A549 (cell line): ENCODE results near the gene PTPN1. TPM values are rescaled to one million over a fixed set of nuclear protein-coding genes. Genes with fewer than 3 reads are reported as not detected.
A peak's percentile ranks its signal among the peaks of the same experiment; 100 is the strongest.

Experiments
- ATAC-seq, 2 experiments: fragments of 200-7000 bp in 1 of 2; fragments of >200 bp in 1 of 2; cut with Nextera tagmentation in 1 of 2; cut with Tn5 transposase in 1 of 2; 3 replicates each; pipeline versions ENCODE4 v1.8.0 to v1.9.1; 2018 to 2020; ENCODE audit warnings: mild to moderate bottlenecking in 1 of 2, moderate library complexity in 1 of 2
- CTCF ChIA-PET: fragments of 300-600 bp; sonication (Branson Sonifier 250); formaldehyde crosslinking; extraction: SDS; loops from one replicate; lab custom pipeline; 2021; ENCODE audit warnings: antibody characterized with exemption, inconsistent platforms; lab: Yijun Ruan, JAX
- POLR2A ChIA-PET: fragments of 350-600 bp; formaldehyde crosslinking; extraction: SDS; loops from one replicate; lab custom pipeline; 2021; ENCODE audit warnings: antibody characterized with exemption, inconsistent platforms; lab: Yijun Ruan, JAX
- DNase-seq, 2 experiments: peaks; one replicate each; pipeline versions ENCODE4 v3.0.0 to v3.0.0-alpha.2; 2011 to 2016; ENCODE audit warnings: low read depth in 1 of 2, low spot score in 1 of 2
- FAIRE-seq: peaks from 2 replicates; lab custom pipeline; 2011; peaks lifted over from hg19 to GRCh38; lab: Jason Lieb, UNC
- H3K27ac ChIP-seq, 2 experiments: fragments of >200 bp; sonication (Bioruptor Twin); formaldehyde crosslinking; 3 replicates each; pipeline ENCODE4 v1.5.1; 2016 to 2017
- H3K4me1 ChIP-seq: fragments of >200 bp; sonication (Bioruptor Twin); formaldehyde crosslinking; 3 replicates; pipeline ENCODE4 v1.6.1; 2016
- H3K4me2 ChIP-seq: fragments of >200 bp; sonication (Bioruptor Twin); formaldehyde crosslinking; 3 replicates; pipeline ENCODE4 v1.6.1; 2016
- H3K4me3 ChIP-seq: fragments of >200 bp; sonication (Bioruptor Twin); formaldehyde crosslinking; 3 replicates; pipeline ENCODE4 v1.5.1; 2016
- H3K9me3 ChIP-seq: fragments of >200 bp; sonication (Bioruptor Twin); formaldehyde crosslinking; 3 replicates; pipeline ENCODE4 v1.6.1; 2016
- BHLHE40 ChIP-seq: IDR thresholded peaks from 2 replicates; pipeline ENCODE4 v1.6.1; 2012; ENCODE audit warnings: low read depth, low read length, inconsistent platforms
- CBX8 ChIP-seq: fragments of 200-600 bp; sonication (generic); IDR thresholded peaks from 2 replicates; pipeline ENCODE4 v1.6.1; 2016
- CEBPB ChIP-seq, 2 experiments: fragments of >200 bp in 1 of 2; sonication (Bioruptor Twin) in 1 of 2; formaldehyde crosslinking in 1 of 2; IDR thresholded peaks; 2 replicates each; pipeline ENCODE4 v1.6.1; 2012 to 2016
- CHD4 ChIP-seq: fragments of 200-600 bp; sonication (generic); IDR thresholded peaks from 2 replicates; pipeline ENCODE4 v1.6.1; 2016; ENCODE audit warnings: antibody characterized with exemption, mild to moderate bottlenecking, borderline replicate concordance
- EHF ChIP-seq: fragments of 250-450 bp; sonication (Bioruptor Pico); IDR thresholded peaks from 2 replicates; pipeline ENCODE4 v1.5.0; 2020; ENCODE audit warnings: mild to moderate bottlenecking
- EHMT2 ChIP-seq: fragments of 200-600 bp; sonication (generic); IDR thresholded peaks from 2 replicates; pipeline ENCODE4 v1.6.1; 2016; ENCODE audit warnings: antibody characterized with exemption, low read depth, mild to moderate bottlenecking, moderate library complexity
- EP300 ChIP-seq, 2 experiments: fragments of >200 bp; sonication (Bioruptor Twin); formaldehyde crosslinking; IDR thresholded peaks; 2 replicates in 1 of 2; 3 replicates in 1 of 2; pipeline ENCODE4 v1.6.1; 2016 to 2017
- ESRRA ChIP-seq: fragments of 150-350 bp; IDR thresholded peaks from 2 replicates; pipeline ENCODE4 v1.6.1; 2014; ENCODE audit warnings: mild to moderate bottlenecking, low read length, borderline replicate concordance
- FOSL2 ChIP-seq, 2 experiments: fragments of 450-650 bp in 1 of 2; fragments of >200 bp in 1 of 2; sonication (Bioruptor Twin) in 1 of 2; formaldehyde crosslinking; IDR thresholded peaks; 2 replicates each; pipeline versions ENCODE4 v1.5.0 to v1.6.1; 2016 to 2020; ENCODE audit warnings: mild to moderate bottlenecking in 1 of 2, moderate library complexity in 1 of 2
- FOXS1 ChIP-seq: fragments of 250-450 bp; sonication (Bioruptor Pico); IDR thresholded peaks from 2 replicates; pipeline ENCODE4 v1.5.0; 2020; ENCODE audit warnings: mild to moderate bottlenecking, moderate library complexity
- GATA3 ChIP-seq: IDR thresholded peaks from 2 replicates; pipeline ENCODE4 v1.6.1; 2012; ENCODE audit warnings: borderline replicate concordance
- HEYL ChIP-seq: fragments of 250-450 bp; sonication (Bioruptor Pico); IDR thresholded peaks from 2 replicates; pipeline ENCODE4 v1.8.0; 2021; ENCODE audit warnings: mild to moderate bottlenecking, moderate library complexity
- HOXB5 ChIP-seq: fragments of 250-450 bp; sonication (Bioruptor Pico); IDR thresholded peaks from 2 replicates; pipeline ENCODE4 v1.5.0; 2020; ENCODE audit warnings: mild to moderate bottlenecking, moderate library complexity
- JUN ChIP-seq, 2 experiments: fragments of >200 bp; sonication (Bioruptor Twin); formaldehyde crosslinking; IDR thresholded peaks; 2 replicates in 1 of 2; 3 replicates in 1 of 2; pipeline ENCODE4 v1.6.1; 2016 to 2017
- JUNB ChIP-seq: fragments of >200 bp; sonication (Bioruptor Twin); formaldehyde crosslinking; IDR thresholded peaks from 2 replicates; pipeline ENCODE4 v1.6.1; 2016
- KDM1A ChIP-seq: fragments of 200-600 bp; sonication (generic); IDR thresholded peaks from 2 replicates; pipeline ENCODE4 v1.6.1; 2016; ENCODE audit warnings: low read depth, mild to moderate bottlenecking
- MYC ChIP-seq: IDR thresholded peaks from 2 replicates; pipeline ENCODE4 v1.6.1; 2012; ENCODE audit warnings: mild to moderate bottlenecking, inconsistent platforms, low read length, improper control_type of control experiment, borderline replicate concordance
- NPAS2 ChIP-seq: fragments of 250-450 bp; sonication (Bioruptor Pico); IDR thresholded peaks from 2 replicates; pipeline ENCODE4 v1.8.0; 2022; ENCODE audit warnings: mild to moderate bottlenecking, moderate library complexity, borderline replicate concordance
- NR3C1 ChIP-seq: fragments of >200 bp; sonication (Bioruptor Twin); formaldehyde crosslinking; IDR thresholded peaks from 3 replicates; pipeline ENCODE4 v1.6.1; 2017
- PBX3 ChIP-seq: IDR thresholded peaks from 2 replicates; pipeline ENCODE4 v1.6.1; 2012
- RAD21 ChIP-seq, 2 experiments: fragments of >200 bp in 1 of 2; sonication (Bioruptor Twin) in 1 of 2; formaldehyde crosslinking in 1 of 2; IDR thresholded peaks in 1 of 2; conservative IDR thresholded peaks in 1 of 2; 2 replicates in 1 of 2; 3 replicates in 1 of 2; pipeline ENCODE4 v1.6.1; 2012 to 2018; ENCODE audit warnings: inconsistent platforms in 1 of 2
- SMC3 ChIP-seq: fragments of >200 bp; sonication (Bioruptor Twin); formaldehyde crosslinking; IDR thresholded peaks from 3 replicates; pipeline ENCODE4 v1.6.1; 2018; ENCODE audit warnings: inconsistent platforms
- ZSCAN20 ChIP-seq: fragments of 250-450 bp; sonication (Bioruptor Pico); IDR thresholded peaks from 2 replicates; pipeline ENCODE4 v1.8.0; 2022; ENCODE audit warnings: mild to moderate bottlenecking, moderate library complexity
- WGBS: methylation state at CpG from one replicate; pipeline ENCODE4 v1.1.6; 2017; ENCODE audit errors: missing lambda C conversion rate; 5-methylcytosine and 5-hydroxymethylcytosine counted together
- polyA plus RNA-seq, 4 experiments: library from polyadenylated mRNA; depleted of rRNA in 3 of 4; stranded (reverse); fragments of >200 nt; fragmentation: RNase III in 1 of 4; extraction: RNeasy Plus Mini Kit Qiagen cat#74134 plus additional on column Dnase treatment in 1 of 4; gene quantifications; 2 replicates in 3 of 4; 3 replicates in 1 of 4; pipeline ENCODE4 v1.2.3, GENCODE V29; 2011 to 2017
- TF ChIP-seq, protein P1 (sequence below): fragments of 450-650 bp; IDR thresholded peaks from 2 replicates; pipeline ENCODE4 v1.6.1; 2014; ENCODE audit warnings: antibody characterized with exemption
- TF ChIP-seq, protein P2 (sequence below): fragments of 250-450 bp; sonication (Bioruptor Pico); IDR thresholded peaks from 2 replicates; pipeline ENCODE4 v1.5.0; 2020; ENCODE audit warnings: low read depth, mild to moderate bottlenecking, moderate library complexity
- TF ChIP-seq, protein P3 (sequence below): fragments of >200 bp; sonication (Bioruptor Twin); formaldehyde crosslinking; IDR thresholded peaks from 3 replicates; pipeline ENCODE4 v1.6.1; 2016
- TF ChIP-seq, protein P4 (sequence below): fragments of >200 bp; sonication (Bioruptor Twin); formaldehyde crosslinking; IDR thresholded peaks from 3 replicates; pipeline ENCODE4 v1.5.1; 2016

PTPN1 gene
- polyA plus RNA-seq, 2 of the 4 experiments (the other 2 are of a cell fraction): 23.2 to 24.3 TPM

GRCh38 chr20:50594591-50595432, 84.6 kb downstream of the PTPN1 start:
- ATAC-seq (peak; percentile 14 to 19; a peak in 4 of 6 replicates), DNase-seq (no peak), FAIRE-seq (no peak)
- Histone ChIP-seq H3K4me3 (no peak overlapping the region), H3K27ac (no peak overlapping the region), H3K4me2 (no peak overlapping the region), H3K4me1 (no peaks in the 10 kb centered on the region), H3K9me3 (no peaks in the 10 kb centered on the region)
- TF ChIP-seq CEBPB (IDR thresholded peaks at IDR 0.05): no peak
- TF ChIP-seq EHMT2: no peak
- ChIA-PET POLR2A (no interaction called here), CTCF (interaction anchor here (0.9 to 4.0 kb wide), 10 partner anchors 15 to 409 kb away, joined by 3 to 32 read pairs (median 4); no protein-coding TSS in a partner anchor)
- 76% methylated on average over 19 of the region's 19 CpGs for WGBS

DNA sequence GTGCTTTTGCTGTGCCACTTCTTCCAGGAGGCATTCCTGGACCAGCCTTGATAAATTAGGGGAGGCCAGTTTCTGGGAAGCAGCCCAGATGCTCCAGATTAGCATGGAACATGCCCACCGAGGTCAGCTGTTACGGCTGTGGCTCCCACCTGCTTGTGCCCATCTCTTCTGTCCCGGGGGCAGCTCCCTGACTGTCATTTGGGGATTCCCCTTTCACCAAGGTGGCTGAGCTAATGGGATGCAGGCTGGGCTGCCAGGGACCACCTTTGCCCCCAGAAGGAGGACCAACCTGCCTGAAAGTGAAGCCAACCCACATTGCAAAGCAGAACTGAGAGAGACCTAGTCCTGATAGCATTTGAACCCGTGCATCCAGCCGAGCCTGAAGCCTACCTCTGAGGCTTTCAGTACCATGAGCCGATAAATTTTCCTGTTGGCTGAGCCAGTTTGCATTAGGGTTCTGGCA, 85.3 kb downstream of the PTPN1 start:
- Histone ChIP-seq H3K4me3 (no peak overlapping the region), H3K9me3 (no peaks in the 10 kb centered on the region), H3K4me2 (no peak overlapping the region), H3K4me1 (no peaks in the 10 kb centered on the region), H3K27ac (no peak overlapping the region)
- ChIA-PET POLR2A (no interaction called here), CTCF (interaction anchor here (1.0 to 4.7 kb wide), 7 partner anchors 7 to 410 kb away, joined by 3 to 45 read pairs (median 9); no protein-coding TSS in a partner anchor)
- FAIRE-seq (no peak), DNase-seq (no peak), ATAC-seq (no peak)
- 78% methylated on average over 6 of the region's 6 CpGs for WGBS
- TF ChIP-seq FOSL2 (IDR thresholded peaks at IDR 0.05) (no peak), FOSL2 (CRISPR knock-in tag; IDR thresholded peaks at IDR 0.05) (no peak), NR3C1 (no peak), EP300 (IDR thresholded peaks at IDR 0.05) (no peak), SMC3 (no peak), ZSCAN20 (CRISPR knock-in tag) (no peak), CHD4 (no peak), FOXS1 (CRISPR knock-in tag) (no peak), HOXB5 (no peak), RAD21 (conservative IDR thresholded peaks at IDR 0.05 in 1 of 2, IDR thresholded peaks at IDR 0.05 in 1 of 2) (no peak), GATA3 (no peak), ESRRA (no peak), HEYL (no peak), BHLHE40 (no peak), JUN (IDR thresholded peaks at IDR 0.05) (no peak)
- TF ChIP-seq, protein P1, sequence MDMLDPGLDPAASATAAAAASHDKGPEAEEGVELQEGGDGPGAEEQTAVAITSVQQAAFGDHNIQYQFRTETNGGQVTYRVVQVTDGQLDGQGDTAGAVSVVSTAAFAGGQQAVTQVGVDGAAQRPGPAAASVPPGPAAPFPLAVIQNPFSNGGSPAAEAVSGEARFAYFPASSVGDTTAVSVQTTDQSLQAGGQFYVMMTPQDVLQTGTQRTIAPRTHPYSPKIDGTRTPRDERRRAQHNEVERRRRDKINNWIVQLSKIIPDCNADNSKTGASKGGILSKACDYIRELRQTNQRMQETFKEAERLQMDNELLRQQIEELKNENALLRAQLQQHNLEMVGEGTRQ: no peak
- TF ChIP-seq, protein P2, sequence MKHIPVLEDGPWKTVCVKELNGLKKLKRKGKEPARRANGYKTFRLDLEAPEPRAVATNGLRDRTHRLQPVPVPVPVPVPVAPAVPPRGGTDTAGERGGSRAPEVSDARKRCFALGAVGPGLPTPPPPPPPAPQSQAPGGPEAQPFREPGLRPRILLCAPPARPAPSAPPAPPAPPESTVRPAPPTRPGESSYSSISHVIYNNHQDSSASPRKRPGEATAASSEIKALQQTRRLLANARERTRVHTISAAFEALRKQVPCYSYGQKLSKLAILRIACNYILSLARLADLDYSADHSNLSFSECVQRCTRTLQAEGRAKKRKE (CRISPR knock-in tag): no peak

DNA sequence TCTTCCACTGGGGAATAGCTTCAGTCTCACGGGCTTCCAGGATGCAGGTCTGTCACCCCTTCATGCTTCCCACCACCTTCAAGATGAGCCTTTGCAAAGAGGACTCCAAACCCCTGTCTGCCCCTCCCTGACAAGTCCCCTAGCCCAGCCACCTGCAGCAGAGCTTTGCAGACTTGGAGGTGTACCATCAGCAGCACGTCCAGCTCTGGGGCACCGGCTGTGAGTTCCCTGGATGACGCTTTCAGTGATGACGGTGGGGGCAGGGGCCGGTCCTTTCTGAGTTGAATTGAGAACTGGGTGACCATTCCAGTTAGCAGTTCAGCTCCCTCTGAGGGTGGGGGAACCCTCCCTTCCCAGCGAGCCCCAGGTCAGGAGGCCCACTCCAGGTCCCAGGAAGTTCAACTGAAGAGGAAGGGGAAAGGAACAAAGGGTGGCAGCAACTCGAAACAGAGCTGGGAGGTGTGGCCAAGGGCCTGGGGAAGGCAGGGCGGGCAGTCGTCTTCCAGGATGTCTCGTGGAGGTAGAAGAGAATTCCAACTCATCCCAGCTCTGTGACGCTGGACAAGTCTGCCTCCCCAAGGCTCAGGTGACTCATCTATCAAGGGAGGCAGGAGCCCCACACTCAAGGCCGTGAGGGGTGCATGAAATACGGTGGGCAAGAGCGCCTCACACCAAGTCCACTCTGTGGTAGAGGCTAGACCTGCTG, 86.0 kb downstream of the PTPN1 start:
- ATAC-seq: peak in 1 of 2 experiments; percentile 12; a peak in 2 of 6 replicates
- 71% methylated on average over 15 of the region's 15 CpGs for WGBS
- POLR2A ChIA-PET: no interaction called here
- TF ChIP-seq KDM1A: no peak
- TF ChIP-seq PBX3: no peak
- TF ChIP-seq JUNB: no peak
- TF ChIP-seq BHLHE40: no peak
- no peak for TF ChIP-seq MYC
- TF ChIP-seq EHF (CRISPR knock-in tag): no peak
- no peak for TF ChIP-seq NPAS2 (CRISPR knock-in tag)
- TF ChIP-seq, protein P3, sequence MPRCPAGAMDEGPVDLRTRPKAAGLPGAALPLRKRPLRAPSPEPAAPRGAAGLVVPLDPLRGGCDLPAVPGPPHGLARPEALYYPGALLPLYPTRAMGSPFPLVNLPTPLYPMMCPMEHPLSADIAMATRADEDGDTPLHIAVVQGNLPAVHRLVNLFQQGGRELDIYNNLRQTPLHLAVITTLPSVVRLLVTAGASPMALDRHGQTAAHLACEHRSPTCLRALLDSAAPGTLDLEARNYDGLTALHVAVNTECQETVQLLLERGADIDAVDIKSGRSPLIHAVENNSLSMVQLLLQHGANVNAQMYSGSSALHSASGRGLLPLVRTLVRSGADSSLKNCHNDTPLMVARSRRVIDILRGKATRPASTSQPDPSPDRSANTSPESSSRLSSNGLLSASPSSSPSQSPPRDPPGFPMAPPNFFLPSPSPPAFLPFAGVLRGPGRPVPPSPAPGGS: no peak
- TF ChIP-seq CBX8: no peak
- no peak for TF ChIP-seq NR3C1
- TF ChIP-seq, protein P4, sequence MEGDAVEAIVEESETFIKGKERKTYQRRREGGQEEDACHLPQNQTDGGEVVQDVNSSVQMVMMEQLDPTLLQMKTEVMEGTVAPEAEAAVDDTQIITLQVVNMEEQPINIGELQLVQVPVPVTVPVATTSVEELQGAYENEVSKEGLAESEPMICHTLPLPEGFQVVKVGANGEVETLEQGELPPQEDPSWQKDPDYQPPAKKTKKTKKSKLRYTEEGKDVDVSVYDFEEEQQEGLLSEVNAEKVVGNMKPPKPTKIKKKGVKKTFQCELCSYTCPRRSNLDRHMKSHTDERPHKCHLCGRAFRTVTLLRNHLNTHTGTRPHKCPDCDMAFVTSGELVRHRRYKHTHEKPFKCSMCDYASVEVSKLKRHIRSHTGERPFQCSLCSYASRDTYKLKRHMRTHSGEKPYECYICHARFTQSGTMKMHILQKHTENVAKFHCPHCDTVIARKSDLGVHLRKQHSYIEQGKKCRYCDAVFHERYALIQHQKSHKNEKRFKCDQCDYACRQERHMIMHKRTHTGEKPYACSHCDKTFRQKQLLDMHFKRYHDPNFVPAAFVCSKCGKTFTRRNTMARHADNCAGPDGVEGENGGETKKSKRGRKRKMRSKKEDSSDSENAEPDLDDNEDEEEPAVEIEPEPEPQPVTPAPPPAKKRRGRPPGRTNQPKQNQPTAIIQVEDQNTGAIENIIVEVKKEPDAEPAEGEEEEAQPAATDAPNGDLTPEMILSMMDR: no peak

More for the DNA sequence above, 86.0 kb downstream of the PTPN1 start:
- H3K27ac ChIP-seq: 0 out of 6 replicates have a peak overlapping the region, but pooled peaks of 1 of the 2 experiments have one; percentile 21
- DNase-seq: no peak
- H3K4me3 ChIP-seq: no peak overlapping the region
- CTCF ChIA-PET: interaction anchor here (0.6 to 4.7 kb wide), 9 partner anchors 8 to 410 kb away, joined by 3 to 45 read pairs (median 8); partner anchors contain the start of gene BCAS4
- no peaks in the 10 kb centered on the region for H3K4me1 ChIP-seq
- no peaks in the 10 kb centered on the region for H3K9me3 ChIP-seq
- no peak for FAIRE-seq
- H3K4me2 ChIP-seq: no peak overlapping the region
